Hematopoietic multipotent progenitor cell treated with erythropoietin and hydrocortisone succinate and interleukin-3 and kit ligand, for 8 days (in vitro differentiated cells): ENCODE results near the gene EFCAB6.
"Not testable (repeated sequence)": the region's sequence is repeated elsewhere in the genome, so short reads cannot be mapped to it uniquely, and the experiment has no call there.

Source experiments
- DNase-seq: peaks from one replicate; pipeline ENCODE4 v3.0.0-alpha.2; 2015

EFCAB6 gene

GRCh38 chr22:43689356-43689755, 122.7 kb downstream of the EFCAB6 start:
- DNase-seq = no peak

- DNase-seq = no peak
These were observed 129.3 kb downstream of the EFCAB6 start for GRCh38 chr22:43682851-43683250.

- DNase-seq = no peak
These were observed 130.3 kb downstream of the EFCAB6 start for GRCh38 chr22:43681731-43682360.

- DNase-seq = no peak
These were observed 141.6 kb downstream of the EFCAB6 start for GRCh38 chr22:43670513-43670912.

GRCh38 chr22:43669190-43669589, 142.9 kb downstream of the EFCAB6 start:
- no peak for DNase-seq

GRCh38 chr22:43667656-43668055, 144.4 kb downstream of the EFCAB6 start:
- no peak for DNase-seq

- no peak for DNase-seq
These were observed 145.6 kb downstream of the EFCAB6 start for GRCh38 chr22:43666457-43666856.

- no peak for DNase-seq
These were observed 153.3 kb downstream of the EFCAB6 start for GRCh38 chr22:43658823-43659222.

GRCh38 chr22:43656581-43656980, 155.5 kb downstream of the EFCAB6 start:
- DNase-seq = not testable (repeated sequence)

GRCh38 chr22:43654271-43654670, 157.8 kb downstream of the EFCAB6 start:
- DNase-seq = no peak

GRCh38 chr22:43652845-43653244, 159.3 kb downstream of the EFCAB6 start:
- no peak for DNase-seq

- no peak for DNase-seq
These were observed 168.7 kb downstream of the EFCAB6 start for GRCh38 chr22:43643387-43643786.

GRCh38 chr22:43642319-43643206, 169.5 kb downstream of the EFCAB6 start:
- peak; percentile 3 for DNase-seq

- no peak for DNase-seq
These were observed 172.7 kb downstream of the EFCAB6 start for GRCh38 chr22:43639228-43639948.

- no peak for DNase-seq
These were observed 174.5 kb downstream of the EFCAB6 start for GRCh38 chr22:43637275-43638260.

GRCh38 chr22:43636086-43636485, 176.0 kb downstream of the EFCAB6 start:
- DNase-seq = no peak

GRCh38 chr22:43635101-43635500, 177.0 kb downstream of the EFCAB6 start:
- DNase-seq = no peak

GRCh38 chr22:43634316-43634715, 177.8 kb downstream of the EFCAB6 start:
- DNase-seq = no peak

GRCh38 chr22:43633631-43634285, 178.3 kb downstream of the EFCAB6 start:
- DNase-seq = no peak

GRCh38 chr22:43631846-43632245, 180.3 kb downstream of the EFCAB6 start:
- no peak for DNase-seq

- DNase-seq = no peak
These were observed 180.9 kb downstream of the EFCAB6 start for GRCh38 chr22:43631201-43631600.

- no peak for DNase-seq
These were observed 181.7 kb downstream of the EFCAB6 start for GRCh38 chr22:43630451-43630850.
